Measurements from ENCODE around the gene SPTBN1. TPM values are rescaled to one million over a fixed set of nuclear protein-coding genes. Genes with fewer than 3 reads are reported as not detected.

Gene SPTBN1
- total RNA-seq, 1 experiment from 2014 or later: 262 TPM

GRCh38 chr2:54570321-54570855 is 114.3 kb downstream of the SPTBN1 start:
- H3K9me3 ChIP-seq (ENCODE audit: insufficient read depth, low read depth): no peaks in the 10 kb centered on the region
- peaks cover 4% of the 10 kb centered on the region for H4K20me1 ChIP-seq (ENCODE audit: insufficient read depth)
- H3K27ac ChIP-seq: peak overlapping the region; percentile 97
- H3F3A ChIP-seq (ENCODE audit: insufficient read depth, low read depth): peaks cover 63% of the 10 kb centered on the region
- no peak for DNase-seq
- H2AFZ ChIP-seq: no peak overlapping the region
- H3K27me3 ChIP-seq (ENCODE audit: insufficient read depth, low read depth): no peaks in the 10 kb centered on the region
- peaks cover 81% of the 10 kb centered on the region for H3K4me1 ChIP-seq (replicated peaks; ENCODE audit: insufficient read depth)
- no TSS peak for BruUV-seq (replicated peaks)
- TF ChIP-seq CTCF (conservative IDR thresholded peaks at IDR 0.05) (no peak), EZH2 (IDR thresholded peaks at IDR 0.05; ENCODE audit: low read depth) (no peak)
- CTCF ChIA-PET: interaction anchor here (0.7 kb wide), 1 partner anchor 253 kb away, joined by 7 read pairs; no protein-coding TSS in a partner anchor
- peaks cover 95% of the 10 kb centered on the region for H3K79me2 ChIP-seq (ENCODE audit: low read depth)
- no peaks in the 10 kb centered on the region for H3K9me2 ChIP-seq (ENCODE audit: insufficient read depth)
- POLR2A ChIA-PET (ENCODE audit: unreplicated experiment): interaction anchor here (0.7 kb wide), 1 partner anchor 48 kb away, joined by 21 read pairs; no protein-coding TSS in a partner anchor
- peaks cover 3% of the 10 kb centered on the region; the same call in 1 of the 2 replicates for H3K36me3 ChIP-seq (ENCODE audit: low read depth)
- peak overlapping the region; percentile 79 for H3K4me2 ChIP-seq
- peak overlapping the region; percentile 1; the same call in 1 of the 2 replicates for H3K4me3 ChIP-seq
- intact Hi-C loops (cut with micrococcal nuclease; ENCODE audit: unreplicated experiment): loop anchor here (5.0 kb wide), 1 partner anchor 42 kb away; no protein-coding TSS in a partner anchor

DNA sequence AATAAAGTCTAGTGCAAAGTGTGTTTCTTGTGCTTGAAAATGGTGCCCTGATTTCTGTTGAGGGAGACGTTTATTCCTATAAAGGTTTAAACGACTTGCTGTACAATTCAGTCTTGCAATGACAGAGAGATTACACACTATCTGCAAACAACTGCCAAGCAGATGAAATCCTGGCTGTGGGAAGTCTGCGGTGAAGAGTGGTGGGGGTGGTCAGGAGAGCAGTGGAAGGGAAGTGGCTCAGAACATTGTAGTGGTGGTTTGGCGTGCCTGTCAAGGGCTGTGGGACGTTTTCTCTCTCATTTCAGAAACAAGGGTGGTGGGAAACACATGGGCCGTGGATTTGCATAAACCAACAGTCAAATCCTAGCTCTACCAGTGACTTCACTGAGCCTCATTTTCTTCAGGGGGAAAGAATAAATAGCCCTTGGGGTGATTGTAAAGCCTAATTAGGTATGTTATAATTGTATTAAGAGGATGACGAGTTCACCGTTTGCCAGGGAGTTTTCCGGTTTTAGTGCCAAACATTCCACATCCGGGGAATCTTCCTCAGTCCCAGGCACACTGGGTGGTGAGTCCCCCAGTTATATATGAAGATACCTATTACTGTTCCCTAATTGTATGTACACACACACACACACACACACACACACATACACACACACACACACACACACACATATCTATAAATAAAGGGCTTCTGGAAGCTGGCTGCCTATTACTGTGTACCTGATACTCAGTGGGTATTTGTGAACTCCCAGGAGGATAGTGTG is 115.0 kb downstream of the SPTBN1 start:
- intact Hi-C loops (cut with micrococcal nuclease; ENCODE audit: unreplicated experiment): loop anchor here (1.0 to 5.0 kb wide), 2 partner anchors 40 to 41 kb away; no protein-coding TSS in a partner anchor
- Histone ChIP-seq H2AFZ (no peak overlapping the region), H3K4me1 (replicated peaks; ENCODE audit: insufficient read depth) (peaks cover 83% of the 10 kb centered on the region), H3K36me3 (ENCODE audit: low read depth) (peaks cover 3% of the 10 kb centered on the region; the same call in 1 of the 2 replicates), H3F3A (ENCODE audit: insufficient read depth, low read depth) (peaks cover 65% of the 10 kb centered on the region), H3K4me3 (peak overlapping the region; percentile 33; the same call in 1 of the 2 replicates), H3K4me2 (peak overlapping the region; percentile 79), H3K9me3 (ENCODE audit: insufficient read depth, low read depth) (no peaks in the 10 kb centered on the region), H4K20me1 (ENCODE audit: insufficient read depth) (peaks cover 4% of the 10 kb centered on the region), H3K27ac (peak overlapping the region; percentile 97), H3K27me3 (ENCODE audit: insufficient read depth, low read depth) (no peaks in the 10 kb centered on the region), H3K9me2 (ENCODE audit: insufficient read depth) (no peaks in the 10 kb centered on the region), H3K79me2 (ENCODE audit: low read depth) (peaks cover 95% of the 10 kb centered on the region)
- TF ChIP-seq CTCF (conservative IDR thresholded peaks at IDR 0.05) (no peak), EZH2 (IDR thresholded peaks at IDR 0.05; ENCODE audit: low read depth) (no peak)
- POLR2A ChIA-PET (ENCODE audit: unreplicated experiment): interaction anchor here (0.6 to 1.6 kb wide), 4 partner anchors 13 to 479 kb away, joined by 3 to 21 read pairs (median 5); no protein-coding TSS in a partner anchor
- no TSS peak for BruUV-seq (replicated peaks)
- peak; percentile 69 to 73 for DNase-seq
- CTCF ChIA-PET: interaction anchor here (0.6 to 0.7 kb wide), 2 partner anchors 13 to 254 kb away, joined by 3 to 7 read pairs; no protein-coding TSS in a partner anchor

GRCh38 chr2:54572262-54572635 is 116.1 kb downstream of the SPTBN1 start:
- H3K27ac ChIP-seq: peak overlapping the region; percentile 97

More at GRCh38 chr2:54572262-54572635, 116.1 kb downstream of the SPTBN1 start:
- Histone ChIP-seq H3K79me2 (ENCODE audit: low read depth) (peaks cover 95% of the 10 kb centered on the region), H4K20me1 (ENCODE audit: insufficient read depth) (peaks cover 4% of the 10 kb centered on the region), H3K4me3 (peak overlapping the region; percentile 38), H2AFZ (no peak overlapping the region), H3K4me2 (peak overlapping the region; percentile 79), H3K27me3 (ENCODE audit: insufficient read depth, low read depth) (no peaks in the 10 kb centered on the region), H3F3A (ENCODE audit: insufficient read depth, low read depth) (peaks cover 65% of the 10 kb centered on the region), H3K36me3 (ENCODE audit: low read depth) (peaks cover 10% of the 10 kb centered on the region; the same call in 1 of the 2 replicates), H3K9me3 (ENCODE audit: insufficient read depth, low read depth) (no peaks in the 10 kb centered on the region), H3K9me2 (ENCODE audit: insufficient read depth) (no peaks in the 10 kb centered on the region), H3K4me1 (replicated peaks; ENCODE audit: insufficient read depth) (peaks cover 92% of the 10 kb centered on the region)
- ChIA-PET POLR2A (ENCODE audit: unreplicated experiment) (interaction anchor here (0.5 to 1.6 kb wide), 7 partner anchors 9 to 496 kb away, joined by 3 to 35 read pairs (median 5); no protein-coding TSS in a partner anchor), CTCF (interaction anchor here (0.6 kb wide), 1 partner anchor 40 kb away, joined by 3 read pairs; no protein-coding TSS in a partner anchor)
- no peak for TF ChIP-seq EZH2 (IDR thresholded peaks at IDR 0.05; ENCODE audit: low read depth)
- no peak for TF ChIP-seq CTCF (conservative IDR thresholded peaks at IDR 0.05)
- DNase-seq: peak; percentile 58 to 100
- BruUV-seq (replicated peaks): TSS peak; percentile 42
- intact Hi-C loops (cut with micrococcal nuclease; ENCODE audit: unreplicated experiment): loop anchor here (1.0 to 5.0 kb wide), 4 partner anchors 12 to 115 kb away; partner anchors contain the start of gene SPTBN1

Measured in PC-9 (cell line).